AG09319 (cell line): ENCODE results near the gene COQ5.
"Not testable (repeated sequence)": the region's sequence is repeated elsewhere in the genome, so short reads cannot be mapped to it uniquely, and the experiment has no call there.

Experiments used
- DNase-seq: peaks from one replicate; pipeline ENCODE4 v3.0.0-alpha.2; 2010; ENCODE audit warnings: low read depth; ENCODE audit errors: extremely low read depth
- TF ChIP-seq, protein P1 (sequence below): IDR thresholded peaks from 2 replicates; pipeline ENCODE4 v1.5.1; 2011; ENCODE audit warnings: low read depth, mild to moderate bottlenecking, inconsistent platforms, low read length, moderate library complexity

Gene COQ5

DNA sequence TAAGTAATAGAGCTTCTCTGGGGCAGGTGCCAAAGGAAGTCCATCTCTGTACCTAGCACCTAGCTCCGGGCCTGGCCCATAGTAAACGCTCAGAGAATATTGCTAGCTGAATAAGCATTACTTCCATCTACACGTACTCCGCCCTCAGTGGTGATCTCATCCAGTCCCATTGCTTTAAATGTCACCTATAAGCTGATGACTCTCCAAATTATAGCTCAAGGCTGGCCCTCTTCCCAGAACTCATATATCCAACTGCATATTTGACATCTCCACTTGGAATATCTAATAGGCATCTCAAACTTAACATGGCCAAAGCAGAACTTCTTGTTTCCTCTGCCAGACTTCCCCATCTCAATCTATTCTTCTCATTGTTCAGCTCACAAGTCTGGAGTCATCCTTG, 39.9 kb downstream of the COQ5 start:
- TF ChIP-seq, protein P1, sequence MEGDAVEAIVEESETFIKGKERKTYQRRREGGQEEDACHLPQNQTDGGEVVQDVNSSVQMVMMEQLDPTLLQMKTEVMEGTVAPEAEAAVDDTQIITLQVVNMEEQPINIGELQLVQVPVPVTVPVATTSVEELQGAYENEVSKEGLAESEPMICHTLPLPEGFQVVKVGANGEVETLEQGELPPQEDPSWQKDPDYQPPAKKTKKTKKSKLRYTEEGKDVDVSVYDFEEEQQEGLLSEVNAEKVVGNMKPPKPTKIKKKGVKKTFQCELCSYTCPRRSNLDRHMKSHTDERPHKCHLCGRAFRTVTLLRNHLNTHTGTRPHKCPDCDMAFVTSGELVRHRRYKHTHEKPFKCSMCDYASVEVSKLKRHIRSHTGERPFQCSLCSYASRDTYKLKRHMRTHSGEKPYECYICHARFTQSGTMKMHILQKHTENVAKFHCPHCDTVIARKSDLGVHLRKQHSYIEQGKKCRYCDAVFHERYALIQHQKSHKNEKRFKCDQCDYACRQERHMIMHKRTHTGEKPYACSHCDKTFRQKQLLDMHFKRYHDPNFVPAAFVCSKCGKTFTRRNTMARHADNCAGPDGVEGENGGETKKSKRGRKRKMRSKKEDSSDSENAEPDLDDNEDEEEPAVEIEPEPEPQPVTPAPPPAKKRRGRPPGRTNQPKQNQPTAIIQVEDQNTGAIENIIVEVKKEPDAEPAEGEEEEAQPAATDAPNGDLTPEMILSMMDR = no peak
- no peak for DNase-seq

DNA sequence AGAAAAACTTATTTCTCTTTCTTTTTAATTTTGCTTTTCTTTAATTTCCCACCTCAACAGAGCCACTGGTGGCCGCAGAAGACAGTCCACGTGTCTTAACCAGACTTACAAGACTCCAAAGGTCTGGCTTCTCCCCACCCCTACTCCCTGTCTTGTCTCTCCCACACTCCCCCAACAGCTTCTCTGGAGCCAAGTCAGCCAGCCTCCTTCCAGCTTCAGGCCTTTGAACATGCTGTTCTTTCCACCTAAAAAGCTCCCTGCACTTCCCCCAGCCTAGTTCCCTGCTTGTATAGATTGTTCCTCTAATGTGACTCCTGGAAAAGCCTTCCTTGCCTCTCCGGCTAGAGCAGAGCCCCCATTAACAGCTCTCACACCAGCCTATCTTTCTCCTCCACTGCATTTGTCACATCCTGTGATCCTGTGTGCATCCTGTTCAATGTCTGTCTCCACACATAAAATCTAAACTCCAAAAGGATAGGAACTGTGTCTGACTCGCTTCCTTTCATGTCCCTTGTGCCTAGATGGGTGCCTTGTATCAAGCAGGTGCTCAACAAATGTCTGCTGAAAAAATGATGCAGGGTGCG, 40.8 kb downstream of the COQ5 start:
- no peak for DNase-seq
- TF ChIP-seq, protein P1 = no peak

DNA sequence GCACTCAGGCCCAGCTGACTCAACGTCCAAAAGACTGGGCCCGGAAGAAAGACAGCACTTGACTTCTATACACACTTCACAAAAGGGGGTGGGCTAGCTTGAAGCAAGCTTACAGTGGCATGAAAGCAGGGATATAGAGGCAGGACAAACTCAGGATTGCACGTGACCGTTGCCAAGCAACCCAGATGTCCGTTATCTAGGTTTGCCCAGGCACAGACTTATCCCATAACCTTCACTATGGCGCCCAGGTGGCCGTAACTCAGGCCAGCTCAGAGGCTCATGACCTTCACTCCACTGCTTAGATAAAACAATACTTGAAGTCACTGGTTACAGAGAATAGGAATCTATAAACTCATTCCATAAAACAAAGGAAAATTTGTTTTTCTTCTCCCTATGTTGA, 41.4 kb downstream of the COQ5 start:
- not testable (repeated sequence) for DNase-seq

DNA sequence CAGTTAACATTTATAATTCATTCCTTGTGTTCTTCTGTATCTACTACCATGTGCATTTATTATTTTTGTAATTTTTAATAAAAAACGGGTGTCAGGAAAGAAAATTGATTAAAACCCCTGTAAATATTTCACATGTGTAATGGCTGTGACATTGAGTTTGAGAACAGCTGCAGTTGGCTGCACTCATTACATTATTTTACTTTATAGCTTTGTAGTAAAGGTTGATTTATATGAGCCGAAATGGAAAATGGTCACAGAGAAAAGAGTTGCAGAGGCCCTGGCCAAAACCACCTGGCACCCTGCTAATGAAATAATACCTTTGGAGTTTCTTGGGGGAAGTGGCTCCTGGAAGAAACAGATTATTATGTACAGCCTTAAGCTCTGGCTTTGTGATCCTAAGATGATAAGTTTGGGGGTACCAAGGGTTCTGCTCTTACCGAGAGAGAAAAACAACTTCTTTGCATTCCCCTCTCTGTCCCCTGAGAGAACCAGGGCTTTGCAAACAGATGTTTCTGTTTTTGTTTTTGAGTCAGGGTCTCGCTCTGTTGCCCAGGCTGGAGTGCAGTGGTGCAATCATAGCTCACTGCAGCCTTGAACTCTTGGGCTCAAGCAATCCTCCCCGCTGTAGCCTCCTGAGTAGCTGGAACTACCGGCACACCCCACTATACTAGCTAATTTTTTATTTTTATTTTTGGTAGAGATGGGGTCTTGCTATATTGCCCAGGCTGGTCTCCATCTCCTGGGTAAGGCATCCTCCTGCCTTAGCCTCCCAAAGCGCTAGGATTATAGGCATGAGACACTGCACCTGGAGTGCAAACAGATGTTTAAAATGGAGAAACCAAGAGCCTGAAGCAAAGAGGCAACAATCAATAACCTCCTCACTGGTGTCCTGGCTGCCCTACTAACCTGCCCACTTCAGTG, 42.7 kb downstream of the COQ5 start:
- TF ChIP-seq, protein P1 = no peak
- DNase-seq = no peak

DNA sequence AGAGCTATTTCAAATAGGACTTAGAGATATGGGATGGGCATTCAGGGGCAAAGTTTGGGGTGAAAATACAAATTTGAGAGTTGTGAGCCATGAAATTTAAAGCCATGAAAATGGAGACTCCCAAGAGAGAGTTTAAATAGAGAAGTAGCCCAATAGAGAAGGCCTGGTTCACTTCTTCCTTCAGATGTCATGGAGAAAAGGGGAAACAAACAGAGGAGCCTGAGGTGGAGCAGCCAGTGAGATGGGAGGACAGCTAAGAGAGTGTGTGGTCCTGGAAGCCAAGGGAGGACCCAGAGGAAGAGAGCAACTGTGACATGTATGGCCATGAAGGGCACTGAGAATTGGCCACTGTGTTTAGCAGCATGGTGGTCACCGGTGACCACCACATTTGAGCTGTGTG, 45.3 kb downstream of the COQ5 start:
- no peak for DNase-seq

DNA sequence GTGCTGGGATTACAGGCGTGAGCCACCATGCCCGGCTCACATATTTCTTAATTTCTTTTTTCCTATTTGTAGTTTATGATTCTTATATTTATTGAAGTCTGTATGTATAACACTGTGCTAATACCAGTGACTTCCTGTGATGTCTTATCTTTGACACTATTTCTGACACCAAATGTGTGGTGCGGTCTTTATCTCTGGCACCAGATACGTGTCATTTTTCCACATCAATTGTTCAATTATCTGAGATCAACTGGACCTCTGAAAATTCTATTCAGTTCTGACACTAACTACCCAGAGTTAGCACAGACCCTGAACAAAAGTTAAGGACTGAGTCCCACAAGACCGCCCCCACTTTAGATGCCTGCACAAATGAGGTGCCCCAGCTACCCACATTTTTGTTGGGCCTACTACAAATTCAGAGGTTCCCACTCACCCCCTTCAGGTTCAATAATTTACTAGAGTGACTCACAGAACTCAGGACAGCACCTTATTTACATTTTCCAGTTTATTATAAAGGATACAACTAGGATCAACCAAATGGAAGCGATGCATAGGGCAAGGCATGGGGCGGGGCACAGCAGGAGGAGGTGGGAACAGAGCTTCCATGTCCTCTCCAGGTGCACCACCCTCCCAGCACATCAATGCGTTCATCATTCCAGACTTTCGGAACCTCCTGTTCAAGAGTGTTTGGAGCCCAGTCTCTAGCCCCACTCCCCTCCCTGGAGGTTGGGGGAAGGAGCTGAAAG, 47.8 kb downstream of the COQ5 start:
- TF ChIP-seq, protein P1 = no peak
- DNase-seq = no peak

More for the DNA sequence above, 45.3 kb downstream of the COQ5 start:
- TF ChIP-seq, protein P1 = no peak

DNA sequence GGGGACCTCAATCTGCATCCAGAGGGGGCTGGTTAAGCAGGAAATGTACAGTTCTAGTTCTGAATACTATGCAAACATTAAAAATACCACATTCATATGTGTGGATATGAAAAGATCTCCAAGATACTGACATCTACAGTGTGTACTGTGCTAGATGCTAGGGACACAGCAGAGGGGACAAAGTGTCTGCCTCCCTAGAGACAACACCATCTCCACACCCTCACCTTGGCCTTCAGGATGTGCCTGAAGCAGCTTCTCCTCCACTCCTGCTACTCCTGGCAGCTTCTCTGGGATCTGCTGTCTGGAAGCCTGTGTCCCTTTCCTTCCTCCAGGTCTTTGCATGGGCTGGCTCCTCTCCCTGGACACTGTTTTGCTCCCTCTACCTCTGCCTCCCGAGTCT, 48.7 kb downstream of the COQ5 start:
- DNase-seq = no peak
- TF ChIP-seq, protein P1 = no peak
